IPS-15b (cell line): Measurements from ENCODE around the gene RHOV.
A peak's percentile ranks its signal among the peaks of the same experiment; 100 is the strongest.

Source experiments
- H3K27me3 ChIP-seq: one replicate; pipeline ENCODE4 v1.6.1; 2013; ENCODE audit warnings: low read length; ENCODE audit not compliant: control insufficient read depth, insufficient read depth
- H3K36me3 ChIP-seq: one replicate; pipeline ENCODE4 v1.6.1; 2013; ENCODE audit warnings: low read length; ENCODE audit not compliant: control insufficient read depth, insufficient read depth
- H3K4me1 ChIP-seq: one replicate; pipeline ENCODE4 v1.6.1; 2013; ENCODE audit warnings: mild to moderate bottlenecking, low read length; ENCODE audit not compliant: control insufficient read depth, insufficient read depth
- H3K4me3 ChIP-seq: one replicate; pipeline ENCODE4 v1.5.1; 2013; ENCODE audit warnings: low read depth, low read length
- H3K9ac ChIP-seq: one replicate; pipeline ENCODE4 v1.6.1; 2013; ENCODE audit warnings: low read depth, mild to moderate bottlenecking, low read length
- H3K9me3 ChIP-seq: one replicate; pipeline ENCODE4 v1.6.1; 2013; ENCODE audit warnings: mild to moderate bottlenecking, low read length; ENCODE audit not compliant: control insufficient read depth, insufficient read depth

The RHOV gene

GRCh38 chr15:40912478-40912877 lies 38.4 kb upstream of the RHOV start:
- Histone ChIP-seq H3K9me3 (no peaks in the 10 kb centered on the region), H3K4me1 (peaks cover 4% of the 10 kb centered on the region), H3K27me3 (peaks cover 3% of the 10 kb centered on the region), H3K4me3 (no peak overlapping the region), H3K9ac (no peak overlapping the region), H3K36me3 (no peaks in the 10 kb centered on the region)

- no peaks in the 10 kb centered on the region for H3K27me3 ChIP-seq
- H3K36me3 ChIP-seq, result no peaks in the 10 kb centered on the region
- no peak overlapping the region for H3K4me3 ChIP-seq
- H3K9me3 ChIP-seq, result no peaks in the 10 kb centered on the region
- H3K4me1 ChIP-seq, result peaks cover 4% of the 10 kb centered on the region
- H3K9ac ChIP-seq, result no peak overlapping the region
Measured at GRCh38 chr15:40911693-40912092, 37.7 kb upstream of the RHOV start.

GRCh38 chr15:40911141-40911540 lies 37.1 kb upstream of the RHOV start:
- H3K36me3 ChIP-seq, result no peaks in the 10 kb centered on the region
- peaks cover 4% of the 10 kb centered on the region for H3K4me1 ChIP-seq
- H3K9ac ChIP-seq, result no peak overlapping the region
- H3K9me3 ChIP-seq, result no peaks in the 10 kb centered on the region
- no peaks in the 10 kb centered on the region for H3K27me3 ChIP-seq
- H3K4me3 ChIP-seq, result no peak overlapping the region

DNA sequence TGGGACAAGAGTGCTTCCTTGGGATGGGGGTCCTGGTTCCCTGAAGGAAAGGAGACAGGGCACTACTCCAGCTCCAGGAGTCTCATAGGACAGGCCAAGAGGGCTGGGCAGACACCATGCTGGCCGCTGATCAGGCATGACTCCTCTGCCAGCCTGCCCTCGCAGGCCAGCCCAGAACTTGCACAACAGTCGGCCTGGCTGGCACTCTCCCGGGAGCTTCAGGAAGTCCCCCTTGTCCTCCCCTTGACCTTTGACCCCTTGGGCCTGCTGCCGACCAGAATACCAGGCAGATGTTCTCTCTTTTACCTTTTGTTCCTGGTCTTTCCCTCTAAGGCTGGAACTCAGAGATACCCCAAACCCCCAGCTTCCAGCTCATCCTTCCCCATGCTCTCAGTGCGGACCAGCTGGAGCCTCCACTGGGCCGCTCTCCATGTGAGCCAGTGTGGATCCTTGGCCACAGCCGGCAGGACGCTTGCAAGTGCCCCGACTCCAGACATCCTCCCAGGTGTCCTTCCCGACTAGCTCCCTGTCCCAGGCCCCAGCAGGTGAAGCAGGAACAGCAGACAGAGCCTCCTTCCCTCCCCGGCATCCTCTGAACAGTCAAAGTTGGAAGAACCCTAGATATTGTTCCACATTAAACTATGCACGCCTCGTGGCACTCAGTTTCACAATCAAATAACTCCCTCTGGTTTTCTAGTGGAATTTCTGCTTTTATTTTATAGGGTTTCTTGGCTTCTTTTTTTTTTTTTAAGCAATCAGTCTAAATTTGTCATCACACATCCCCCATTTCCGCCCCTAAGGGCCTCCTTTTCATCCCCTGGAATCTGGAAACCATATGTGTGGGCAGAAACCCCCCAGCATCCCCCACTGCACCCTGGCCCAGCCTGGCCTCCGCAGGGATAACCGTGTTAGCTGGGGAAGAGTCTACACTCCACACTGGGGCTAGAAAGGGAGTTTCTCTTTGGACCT lies 35.9 kb upstream of the RHOV start:
- no peak overlapping the region for H3K9ac ChIP-seq
- H3K4me3 ChIP-seq, result no peak overlapping the region
- H3K4me1 ChIP-seq, result peaks cover 8% of the 10 kb centered on the region
- no peaks in the 10 kb centered on the region for H3K9me3 ChIP-seq
- peaks cover 5% of the 10 kb centered on the region for H3K36me3 ChIP-seq
- H3K27me3 ChIP-seq, result no peaks in the 10 kb centered on the region

DNA sequence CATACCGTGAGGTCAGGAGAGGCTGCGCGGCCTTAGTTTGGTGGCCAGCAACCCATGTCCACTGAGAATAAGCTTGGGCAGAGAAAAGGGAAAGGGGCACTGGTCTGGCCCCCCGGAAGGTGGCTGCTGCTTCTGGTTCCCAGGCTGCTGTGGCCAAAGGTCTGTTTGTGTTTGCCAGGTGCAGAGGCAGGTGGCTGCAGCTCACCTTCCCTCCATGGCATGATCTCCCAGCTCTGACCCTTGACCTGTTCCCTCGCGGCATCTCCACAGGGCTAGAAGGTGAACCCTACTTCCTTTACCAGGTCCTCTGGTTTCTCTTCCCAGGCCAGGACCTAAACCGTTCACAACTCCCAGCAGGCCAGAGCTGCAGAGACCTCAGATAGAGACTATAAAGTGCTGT lies 34.1 kb upstream of the RHOV start:
- Histone ChIP-seq H3K4me1 (peaks cover 8% of the 10 kb centered on the region), H3K27me3 (no peaks in the 10 kb centered on the region), H3K9ac (no peak overlapping the region), H3K9me3 (no peaks in the 10 kb centered on the region), H3K4me3 (no peak overlapping the region), H3K36me3 (peaks cover 17% of the 10 kb centered on the region)

GRCh38 chr15:40906991-40907802 lies 33.2 kb upstream of the RHOV start:
- Histone ChIP-seq H3K9me3 (no peaks in the 10 kb centered on the region), H3K4me1 (peaks cover 8% of the 10 kb centered on the region), H3K27me3 (no peaks in the 10 kb centered on the region), H3K4me3 (peak overlapping the region; percentile 66), H3K36me3 (peaks cover 26% of the 10 kb centered on the region), H3K9ac (no peak overlapping the region)

DNA sequence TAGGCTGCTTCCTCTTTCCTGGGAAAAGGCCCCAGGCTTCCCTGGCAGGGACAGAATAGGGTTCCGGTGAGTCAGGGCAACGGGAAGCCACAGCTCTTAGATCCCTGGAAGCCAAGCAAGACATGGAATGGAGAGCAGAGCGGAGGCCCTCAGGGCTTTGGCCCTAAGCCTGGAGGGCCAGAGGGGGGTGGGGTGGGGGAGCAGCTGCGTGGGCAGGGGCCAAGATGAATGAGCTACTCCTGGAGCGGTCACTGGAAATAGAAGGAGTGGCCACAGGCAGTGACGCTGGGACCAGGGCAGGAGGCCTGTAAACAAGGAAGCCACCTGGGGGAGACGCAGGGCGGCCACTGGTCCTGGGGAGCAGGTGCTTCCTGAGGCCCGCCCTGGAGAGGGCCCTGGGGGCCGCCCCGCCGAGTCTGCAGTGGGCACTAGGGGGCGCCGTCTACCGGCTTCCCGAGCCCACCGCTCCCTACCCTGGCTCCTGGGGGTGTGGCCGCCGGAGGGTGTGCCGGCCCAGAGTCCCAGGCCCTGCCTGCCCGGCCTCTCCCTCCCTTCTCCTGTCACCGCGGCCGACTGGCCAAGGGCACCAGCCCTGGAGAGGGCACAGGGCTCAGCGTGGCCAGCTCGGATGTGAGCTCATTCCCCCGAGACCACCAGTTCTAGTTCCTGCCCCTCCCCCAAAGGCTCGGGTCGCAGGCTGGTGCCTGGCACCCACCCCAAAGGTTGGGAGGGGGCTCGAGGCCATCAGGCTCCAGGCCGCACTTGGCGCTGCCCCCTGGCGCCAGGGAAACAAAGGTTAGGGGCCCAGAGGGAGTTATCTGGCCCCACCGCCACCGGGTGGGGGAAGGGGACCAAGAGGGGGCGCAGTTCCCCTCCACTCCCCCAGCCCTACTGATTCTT lies 32.3 kb upstream of the RHOV start:
- peak overlapping the region; percentile 5 for H3K9ac ChIP-seq
- H3K4me1 ChIP-seq, result peaks cover 8% of the 10 kb centered on the region
- H3K36me3 ChIP-seq, result peaks cover 27% of the 10 kb centered on the region
- H3K9me3 ChIP-seq, result no peaks in the 10 kb centered on the region
- H3K4me3 ChIP-seq, result peak overlapping the region; percentile 66
- H3K27me3 ChIP-seq, result no peaks in the 10 kb centered on the region

DNA sequence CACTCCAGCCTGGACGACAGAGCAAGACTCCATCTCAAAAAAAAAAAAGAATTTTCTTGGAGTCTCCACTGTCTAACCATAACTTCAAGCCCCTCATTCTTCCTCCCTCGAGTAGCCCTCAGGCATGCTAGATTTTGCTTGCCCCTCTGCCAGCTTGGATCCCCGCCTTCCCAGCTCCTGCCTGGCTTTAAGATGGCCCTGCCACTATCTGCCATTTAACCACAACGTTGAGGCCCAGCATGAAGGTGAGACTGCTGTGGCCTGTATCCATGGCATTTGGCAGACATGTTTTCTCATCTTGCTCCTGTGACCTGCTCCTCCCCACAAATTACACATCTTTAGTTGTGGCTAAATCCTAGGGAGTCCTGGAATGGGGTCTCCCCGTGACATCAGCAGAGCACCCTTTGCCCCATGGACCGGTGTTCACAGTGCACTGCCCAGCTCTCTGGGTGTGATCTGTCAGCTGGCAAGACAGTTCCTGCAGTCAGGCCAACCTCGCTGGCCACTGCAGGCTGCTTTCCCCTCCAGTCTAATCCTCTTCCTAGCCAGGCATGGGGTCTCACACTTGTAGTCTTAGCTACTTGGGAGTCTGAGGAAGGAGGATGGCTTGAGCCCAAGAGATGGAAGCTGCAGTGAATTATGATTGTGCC lies 30.6 kb upstream of the RHOV start:
- peaks cover 40% of the 10 kb centered on the region for H3K36me3 ChIP-seq
- no peaks in the 10 kb centered on the region for H3K9me3 ChIP-seq
- H3K4me1 ChIP-seq, result peaks cover 5% of the 10 kb centered on the region
- H3K9ac ChIP-seq, result no peak overlapping the region
- H3K4me3 ChIP-seq, result no peak overlapping the region
- H3K27me3 ChIP-seq, result no peaks in the 10 kb centered on the region

DNA sequence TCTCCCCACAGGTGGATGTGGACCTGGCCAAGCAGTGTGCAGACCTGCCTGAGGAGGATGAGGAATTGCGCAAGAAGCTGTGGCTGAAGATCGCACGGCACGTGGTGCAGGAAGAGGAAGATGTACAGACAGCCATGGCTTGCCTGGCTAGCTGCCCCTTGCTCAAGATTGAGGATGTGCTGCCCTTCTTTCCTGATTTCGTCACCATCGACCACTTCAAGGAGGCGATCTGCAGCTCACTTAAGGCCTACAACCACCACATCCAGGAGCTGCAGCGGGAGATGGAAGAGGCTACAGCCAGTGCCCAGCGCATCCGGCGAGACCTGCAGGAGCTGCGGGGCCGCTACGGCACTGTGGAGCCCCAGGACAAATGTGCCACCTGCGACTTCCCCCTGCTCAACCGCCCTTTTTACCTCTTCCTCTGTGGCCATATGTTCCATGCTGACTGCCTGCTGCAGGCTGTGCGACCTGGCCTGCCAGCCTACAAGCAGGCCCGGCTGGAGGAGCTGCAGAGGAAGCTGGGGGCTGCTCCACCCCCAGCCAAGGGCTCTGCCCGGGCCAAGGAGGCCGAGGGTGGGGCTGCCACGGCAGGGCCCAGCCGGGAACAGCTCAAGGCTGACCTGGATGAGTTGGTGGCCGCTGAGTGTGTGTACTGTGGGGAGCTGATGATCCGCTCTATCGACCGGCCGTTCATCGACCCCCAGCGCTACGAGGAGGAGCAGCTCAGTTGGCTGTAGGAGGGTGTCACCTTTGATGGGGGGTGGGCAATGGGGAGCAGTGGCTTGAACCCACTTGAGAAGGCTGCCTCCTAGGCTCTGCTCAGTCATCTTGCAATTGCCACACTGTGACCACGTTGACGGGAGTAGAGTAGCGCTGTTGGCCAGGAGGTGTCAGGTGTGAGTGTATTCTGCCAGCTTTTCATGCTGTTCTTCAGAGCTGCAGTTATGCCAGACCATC lies 28.8 kb upstream of the RHOV start:
- Histone ChIP-seq H3K9ac (no peak overlapping the region), H3K4me1 (peaks cover 5% of the 10 kb centered on the region), H3K36me3 (peaks cover 52% of the 10 kb centered on the region), H3K4me3 (no peak overlapping the region), H3K27me3 (no peaks in the 10 kb centered on the region), H3K9me3 (no peaks in the 10 kb centered on the region)

GRCh38 chr15:40901053-40901443 lies 27.0 kb upstream of the RHOV start:
- H3K4me1 ChIP-seq, result peaks cover 5% of the 10 kb centered on the region
- peaks cover 57% of the 10 kb centered on the region for H3K36me3 ChIP-seq
- no peak overlapping the region for H3K4me3 ChIP-seq
- no peaks in the 10 kb centered on the region for H3K27me3 ChIP-seq
- no peaks in the 10 kb centered on the region for H3K9me3 ChIP-seq
- H3K9ac ChIP-seq, result no peak overlapping the region
